Renal cortical epithelial cell (primary cell): ENCODE data around the gene COBLL1. TPM values are rescaled to one million over a fixed set of nuclear protein-coding genes. Genes with fewer than 3 reads are reported as not detected.
"Not testable (repeated sequence)": the region's sequence is repeated elsewhere in the genome, so short reads cannot be mapped to it uniquely, and the experiment has no call there.

Experiments used
- DNase-seq: peaks from one replicate; pipeline ENCODE4 v3.0.0-alpha.2; 2011; ENCODE audit warnings: low read depth
- total RNA-seq: library from RNA; depleted of rRNA; stranded (reverse); fragments of >200 nt; gene quantifications from 2 replicates; pipeline ENCODE4 v1.2.3, GENCODE V29; 2014

The COBLL1 gene
- total RNA-seq, 1 donor from 2014 or later, result 117 TPM

DNA sequence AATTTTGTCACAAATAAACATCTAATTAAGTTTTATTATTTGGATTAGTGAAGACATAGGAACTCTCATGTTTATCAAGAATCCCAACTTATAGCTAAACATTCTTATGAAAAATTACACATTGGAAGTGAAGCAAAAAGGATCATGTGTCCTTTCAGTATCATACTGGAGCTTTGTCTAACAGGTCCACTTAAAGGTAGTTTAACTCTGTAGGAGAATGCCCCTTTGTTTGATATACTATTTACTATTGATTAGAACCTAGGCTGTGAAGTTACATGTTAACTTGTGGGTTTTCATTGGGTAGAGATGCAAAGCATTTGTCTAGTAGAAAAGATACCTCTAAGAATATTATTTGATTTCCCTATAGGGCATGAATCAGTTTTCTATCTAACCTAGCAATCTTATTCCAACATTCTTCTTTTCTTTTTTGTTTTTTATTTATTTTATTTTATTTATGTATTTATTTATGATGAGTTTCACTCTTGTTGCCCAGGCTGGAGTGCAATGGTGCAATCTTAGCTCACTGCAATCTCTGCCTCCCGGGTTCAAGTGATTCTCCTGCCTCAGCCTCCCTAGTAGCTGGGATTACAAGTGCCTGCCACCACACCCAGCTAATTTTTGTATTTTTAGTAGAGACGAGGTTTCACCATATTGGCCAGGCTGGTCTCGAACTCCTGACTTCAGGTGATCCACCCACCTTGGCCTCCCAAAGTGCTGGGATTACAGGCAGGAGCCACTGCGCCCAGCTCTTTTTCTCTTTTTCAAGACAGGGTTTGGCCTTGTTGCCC, 18.5 kb upstream of the COBLL1 start:
- not testable (repeated sequence) for DNase-seq

DNA sequence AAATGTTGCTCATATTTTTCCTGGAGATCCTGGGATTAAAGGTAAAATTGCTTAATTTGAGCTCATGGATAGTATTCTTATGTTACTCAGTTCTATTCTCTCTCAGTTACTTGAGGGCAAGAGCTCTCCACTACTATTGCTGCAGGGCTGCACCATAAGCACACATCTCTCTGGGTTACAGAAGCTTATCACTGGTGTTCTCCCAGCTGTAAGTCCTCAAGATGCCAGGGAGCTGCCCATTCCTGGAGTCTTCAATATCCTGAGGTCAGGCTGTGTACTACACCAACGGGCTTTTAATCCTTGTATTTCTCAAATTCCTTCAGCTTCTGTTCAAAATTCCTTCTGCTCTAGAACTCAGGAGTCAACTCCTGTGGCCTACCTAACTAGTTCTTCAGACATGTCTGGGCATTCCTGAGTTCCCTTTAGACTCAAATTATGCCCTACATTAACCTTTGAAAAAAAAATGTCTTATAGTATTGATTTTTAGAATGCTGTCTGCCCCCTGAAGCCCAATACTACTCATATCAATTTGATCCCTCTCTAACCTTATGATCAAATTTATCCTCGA, 17.7 kb upstream of the COBLL1 start:
- DNase-seq, result no peak

DNA sequence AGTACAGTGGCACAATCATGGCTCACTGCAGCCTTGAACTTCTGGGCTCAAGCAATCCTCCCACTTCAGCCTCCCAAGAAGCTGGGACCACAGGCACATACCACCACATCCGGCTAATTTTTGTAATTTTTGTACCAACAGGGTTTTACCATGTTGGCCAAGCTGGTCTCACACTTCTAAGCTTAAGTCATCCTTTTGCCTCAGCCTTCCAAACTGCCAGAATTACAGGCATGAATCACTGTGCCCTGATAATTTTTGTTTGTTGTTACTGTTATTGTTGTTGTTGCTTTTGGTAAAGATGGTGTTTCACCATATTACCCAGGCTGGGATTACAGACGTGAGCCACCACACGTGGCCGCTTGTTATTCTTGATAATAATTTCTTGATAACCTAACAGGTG, 10.5 kb upstream of the COBLL1 start:
- DNase-seq, result no peak

DNA sequence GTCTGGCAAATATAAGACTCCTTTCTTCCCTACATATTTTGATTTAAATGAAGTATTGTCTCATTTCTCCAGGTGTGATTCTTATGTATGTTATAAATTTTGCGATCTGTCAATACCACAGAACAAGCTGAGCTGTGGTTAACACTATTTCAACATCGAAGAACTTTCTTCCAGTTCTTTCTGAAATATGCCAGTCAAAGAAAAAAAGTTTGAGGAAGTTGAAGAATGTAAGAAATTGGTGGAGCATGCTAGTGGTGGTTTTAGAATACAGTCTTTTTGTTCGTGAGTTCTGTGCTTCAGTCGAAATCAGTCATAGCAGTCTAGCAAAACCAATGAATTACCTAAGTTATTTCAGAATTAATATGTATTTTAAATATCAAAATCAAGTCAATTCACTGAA, 8.6 kb upstream of the COBLL1 start:
- DNase-seq, result peak; percentile 81

DNA sequence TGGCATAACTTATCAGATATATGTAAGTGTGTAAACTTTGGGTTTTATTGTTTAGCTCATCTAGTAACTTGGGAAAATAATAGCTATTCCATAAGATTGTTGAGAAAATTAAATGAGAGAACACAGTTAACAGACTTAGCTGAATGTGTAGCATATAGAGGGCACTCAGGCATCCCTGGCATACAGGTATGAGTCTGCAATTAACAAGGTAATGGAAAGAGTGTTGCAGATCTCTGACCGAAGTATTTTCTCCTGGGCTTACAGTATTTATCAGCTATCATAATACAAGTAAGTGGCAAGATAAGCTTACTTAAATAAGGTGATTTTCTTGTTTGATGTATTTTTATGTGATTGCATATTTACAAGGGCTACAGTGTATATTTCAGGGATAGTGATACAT, 7.9 kb upstream of the COBLL1 start:
- no peak for DNase-seq

DNA sequence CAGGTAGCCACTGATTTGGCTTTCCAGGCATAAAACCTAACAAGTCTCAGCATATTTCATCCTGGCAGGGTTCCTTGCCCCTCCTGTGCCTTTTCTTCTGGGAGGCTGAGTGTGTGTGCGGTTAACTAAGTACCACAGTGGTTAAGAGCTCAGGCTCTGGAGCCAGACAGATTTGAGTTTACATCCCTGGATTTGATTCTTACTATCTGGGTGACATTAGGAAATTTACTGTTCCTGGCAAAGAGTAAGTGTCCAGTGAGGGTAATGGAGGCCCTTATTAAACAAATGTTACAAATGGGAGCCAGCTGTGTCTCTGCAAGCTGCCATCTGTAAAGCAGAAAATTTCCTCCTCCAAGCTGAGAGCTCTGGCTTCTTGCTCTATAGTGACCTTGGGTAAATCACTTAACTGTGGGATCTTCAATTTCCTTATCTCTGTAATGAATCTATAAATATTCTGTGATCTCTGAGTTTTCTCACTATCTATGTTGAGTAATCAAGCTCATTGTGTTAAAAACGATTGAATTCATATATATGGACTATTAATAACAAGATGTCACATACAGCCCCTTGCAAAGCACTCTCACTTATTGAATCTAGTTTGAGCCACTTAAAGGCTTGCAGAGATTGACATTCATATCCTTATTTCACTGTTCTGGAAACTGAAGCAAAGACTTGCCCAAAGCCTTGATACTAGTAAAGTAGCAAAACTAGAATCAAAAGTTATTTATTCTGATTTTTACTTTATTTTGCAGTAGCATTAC, 6.5 kb upstream of the COBLL1 start:
- DNase-seq, result no peak

DNA sequence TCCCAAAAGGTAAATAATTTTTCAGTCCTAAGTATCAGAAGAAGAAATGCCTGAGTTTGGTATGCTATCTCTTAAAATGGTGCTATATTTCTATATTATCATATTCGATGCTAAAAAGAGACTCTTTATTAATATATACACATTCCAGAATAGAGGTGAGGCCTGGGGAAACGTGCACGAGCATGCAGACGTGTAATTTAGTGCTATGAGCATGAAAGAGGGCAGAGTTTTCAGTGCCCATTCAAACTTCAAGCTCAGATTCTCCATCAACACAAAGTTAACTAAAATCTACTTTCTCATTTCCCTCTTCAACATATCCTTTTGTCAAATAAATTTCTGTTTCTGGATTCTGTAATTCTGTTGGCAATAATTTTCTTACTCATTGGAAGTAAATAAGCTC, 5.7 kb upstream of the COBLL1 start:
- no peak for DNase-seq

DNA sequence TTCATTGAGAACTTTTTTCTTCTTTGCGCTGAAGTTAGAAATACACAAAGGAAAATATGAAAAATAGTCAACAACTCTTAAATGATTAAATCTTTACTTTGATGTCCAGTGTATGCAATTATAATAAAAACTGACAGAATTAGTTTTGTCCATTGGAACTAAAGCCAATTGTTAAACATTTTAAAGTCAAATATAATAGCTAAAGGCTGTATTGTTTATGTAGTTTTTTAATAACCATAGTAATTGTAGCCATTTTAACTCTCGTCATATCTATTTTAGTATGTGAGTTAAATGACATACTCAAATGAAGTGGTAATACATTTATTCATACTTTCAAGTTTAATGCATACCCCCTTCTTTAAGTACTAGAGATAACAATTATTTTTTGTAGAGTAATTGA, 4.7 kb upstream of the COBLL1 start:
- no peak for DNase-seq

DNA sequence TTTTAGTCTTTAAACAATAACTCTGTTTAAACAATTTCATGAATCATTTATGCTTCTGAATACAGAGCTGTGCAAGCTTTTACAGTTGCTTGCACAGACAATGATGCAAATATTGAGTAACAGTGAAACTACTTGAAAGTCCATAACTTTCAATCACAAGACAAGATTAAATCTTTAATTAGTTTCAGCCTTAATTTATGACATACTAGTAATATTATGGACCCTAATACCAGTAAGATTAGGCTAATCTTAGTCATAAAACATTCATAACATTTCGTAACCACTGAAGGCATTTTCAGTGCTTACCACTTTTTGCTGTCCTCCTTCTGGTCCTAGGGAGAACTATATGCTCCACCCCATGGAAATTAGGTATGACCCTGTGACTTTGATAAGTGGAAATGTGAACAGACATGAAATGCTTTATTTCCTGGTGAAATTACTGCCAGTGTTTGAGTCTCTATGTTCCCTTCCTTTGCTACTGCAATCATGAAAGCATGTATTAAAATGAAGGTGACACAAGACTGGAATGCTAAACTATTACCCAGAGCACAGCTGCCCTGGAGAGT, 1.8 kb upstream of the COBLL1 start:
- DNase-seq, result peak; percentile 80

DNA sequence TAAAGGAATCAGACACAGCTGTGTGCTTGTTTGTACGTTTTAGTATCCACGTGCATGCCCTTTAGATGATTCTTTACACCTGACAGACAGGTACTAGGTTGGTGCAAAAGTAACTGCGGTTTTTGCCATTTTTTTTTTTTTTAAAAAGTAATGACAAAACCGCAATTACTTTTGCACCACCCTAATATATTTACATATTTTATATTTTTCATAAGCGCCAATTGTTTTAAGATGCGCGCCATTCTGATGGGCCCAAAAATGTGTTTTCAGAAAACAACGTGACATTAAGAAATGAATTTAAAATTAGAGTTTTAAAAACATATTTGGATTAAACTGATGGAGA, 972 bp upstream of the COBLL1 start:
- no peak for DNase-seq

DNA sequence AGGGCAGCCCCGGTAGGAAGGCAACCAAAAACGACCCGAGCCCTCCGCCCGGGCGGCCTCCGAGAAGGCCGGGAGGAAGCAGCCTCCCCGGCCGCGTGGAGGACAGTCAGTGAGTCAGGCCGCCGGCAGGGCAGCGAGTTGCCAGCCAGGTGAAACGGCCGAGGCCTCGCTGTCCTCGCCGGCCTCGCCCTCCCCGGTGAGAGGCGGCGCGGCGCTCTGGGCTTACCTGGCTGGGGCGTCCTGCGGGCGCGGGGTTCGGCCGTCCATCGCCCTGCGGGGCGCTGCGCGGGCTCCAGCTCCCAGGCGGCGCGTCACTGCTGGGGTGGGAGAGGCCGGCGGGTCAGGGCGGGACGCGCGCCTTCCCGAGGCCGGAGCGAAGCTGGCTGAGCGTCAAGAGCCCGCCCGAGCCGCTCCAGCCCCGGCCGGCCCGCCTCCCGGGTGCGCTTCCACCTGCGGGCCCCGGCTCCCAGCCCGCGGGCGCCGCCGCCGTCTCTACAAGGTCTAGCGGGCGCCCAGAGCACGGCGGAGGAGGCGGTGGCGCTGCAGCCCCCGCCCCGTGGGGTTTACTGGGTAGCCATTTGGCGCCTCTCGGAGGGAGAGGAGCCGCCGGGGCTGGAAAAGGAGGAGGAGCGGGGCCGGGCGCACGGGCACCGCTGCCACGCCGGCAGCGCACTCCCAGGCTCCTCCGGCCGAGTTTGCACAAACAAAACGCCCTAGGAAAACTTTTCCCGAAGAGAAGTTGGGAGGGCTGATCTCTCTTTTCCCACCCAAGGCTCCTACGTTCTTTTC, 499 bp downstream of the COBLL1 start:
- peak; percentile 29 for DNase-seq

DNA sequence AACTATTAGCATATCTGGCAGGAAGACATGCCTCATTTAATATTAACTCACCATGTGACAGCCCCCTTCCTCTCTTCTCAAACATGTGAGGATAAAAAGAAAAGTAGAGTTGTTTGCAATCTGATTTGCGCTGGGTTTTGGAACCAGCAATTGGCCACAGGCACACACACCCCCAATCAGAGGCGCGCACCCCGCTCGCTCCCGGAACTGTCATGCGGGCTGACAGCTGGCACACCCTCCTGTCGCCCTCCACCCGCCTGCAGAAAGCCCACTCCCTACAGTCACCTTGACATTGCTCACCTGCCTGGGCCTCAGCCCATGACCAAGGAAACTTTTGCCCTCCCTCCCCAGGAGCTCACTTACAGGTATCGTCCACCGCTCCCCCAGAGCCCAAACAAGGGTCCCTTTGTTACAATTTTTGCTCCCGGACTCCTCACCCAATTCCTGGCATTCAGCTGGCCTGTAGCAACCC, 1.1 kb downstream of the COBLL1 start:
- peak; percentile 87 for DNase-seq

DNA sequence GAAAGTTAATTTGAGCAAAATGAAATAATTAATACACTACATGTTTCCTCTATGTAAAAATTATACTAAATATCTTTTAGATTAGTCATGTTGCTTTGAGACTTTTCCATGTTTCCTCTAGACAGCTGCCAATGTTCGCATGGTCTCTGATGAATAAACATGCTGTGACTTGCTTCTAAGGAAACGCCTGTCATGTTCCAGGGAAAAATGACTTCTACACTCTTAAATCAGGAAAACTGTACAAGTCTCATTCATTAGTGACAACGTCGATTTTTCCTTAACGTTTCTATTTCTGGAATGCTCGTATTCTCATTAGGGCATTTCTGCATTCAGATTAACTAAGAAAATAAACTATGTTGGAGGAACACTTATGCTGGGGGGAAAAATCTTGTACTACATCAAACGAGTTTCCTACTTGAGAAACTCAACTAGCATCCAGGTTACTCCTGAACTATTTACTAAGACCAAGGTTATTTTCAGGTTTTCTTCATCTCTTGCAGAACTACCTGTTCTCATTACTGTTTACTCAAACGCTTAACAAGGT, 1.6 kb downstream of the COBLL1 start:
- peak; percentile 81 for DNase-seq

DNA sequence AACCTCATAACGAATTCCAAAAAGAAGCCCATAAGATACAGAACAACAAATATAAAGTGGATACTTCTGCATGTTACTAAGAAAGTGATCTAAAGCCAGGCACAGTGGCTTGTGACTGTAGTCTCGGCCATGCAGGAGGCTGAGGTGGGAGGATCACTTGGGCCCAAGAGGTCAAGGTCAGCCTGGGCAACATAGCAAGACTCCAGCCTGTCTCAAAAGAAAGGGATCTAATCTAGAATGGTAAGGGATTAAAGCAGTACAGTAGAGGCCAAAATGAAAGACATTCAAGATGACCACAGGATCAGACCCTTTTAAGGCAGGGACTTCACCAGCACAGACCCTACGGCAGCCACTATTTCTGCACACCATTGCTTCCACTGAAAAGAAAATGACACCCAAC, 3.8 kb downstream of the COBLL1 start:
- no peak for DNase-seq

DNA sequence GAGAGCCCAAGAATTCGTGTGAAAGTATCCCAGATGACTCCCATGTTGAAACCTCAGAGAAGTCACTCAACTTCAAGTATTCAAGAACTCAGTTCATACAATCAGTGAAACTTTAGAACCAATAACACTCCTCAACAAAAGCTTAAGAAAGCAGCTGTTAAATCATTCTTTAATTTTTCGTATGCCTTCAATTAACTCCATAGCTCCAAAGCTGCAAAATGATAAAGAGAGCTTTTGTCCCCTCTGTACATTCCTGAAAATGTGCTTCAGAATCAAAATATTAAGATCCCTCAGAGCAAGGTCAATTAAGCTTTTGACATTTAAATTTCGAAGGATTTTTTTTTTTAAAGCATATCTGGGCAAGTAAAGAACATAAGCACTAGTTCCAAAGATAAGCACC, 4.7 kb downstream of the COBLL1 start:
- no peak for DNase-seq

DNA sequence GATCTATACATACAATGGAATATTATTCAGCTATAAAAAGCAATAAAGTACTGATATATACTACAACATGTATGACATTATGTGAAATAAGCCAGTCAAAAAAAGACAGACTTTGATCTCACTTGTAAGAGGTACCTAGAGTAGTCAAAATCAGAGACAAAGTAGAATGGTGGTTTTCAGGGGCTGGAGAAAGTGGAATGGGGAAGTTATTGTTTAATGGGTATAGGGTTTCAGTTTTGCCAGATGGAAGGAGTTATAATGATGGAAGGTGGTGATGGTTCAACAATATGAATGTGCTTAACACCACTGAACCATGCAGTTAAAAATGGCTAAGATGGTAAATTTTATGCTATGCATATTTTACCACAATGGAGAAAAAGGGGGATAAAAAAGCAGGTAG, 6.3 kb downstream of the COBLL1 start:
- no peak for DNase-seq

DNA sequence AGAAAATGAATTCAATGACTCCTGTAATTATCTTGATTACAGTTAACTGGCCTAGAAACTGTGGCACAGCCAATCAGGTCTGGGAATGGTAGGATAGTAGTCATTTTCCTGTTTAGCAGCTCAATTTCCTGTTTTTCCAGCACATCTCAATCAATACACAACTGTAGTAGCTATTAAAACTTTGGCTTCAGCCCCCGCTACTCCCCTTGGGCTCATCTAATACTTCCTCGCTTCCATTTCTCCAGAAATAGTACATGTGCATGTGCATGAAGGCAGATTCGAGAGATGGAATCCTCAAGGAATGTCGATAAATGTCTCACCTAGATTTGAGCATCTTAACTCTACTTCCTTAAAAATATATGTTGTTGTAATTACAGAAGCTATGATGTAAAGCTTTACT, 9.7 kb downstream of the COBLL1 start:
- no peak for DNase-seq

DNA sequence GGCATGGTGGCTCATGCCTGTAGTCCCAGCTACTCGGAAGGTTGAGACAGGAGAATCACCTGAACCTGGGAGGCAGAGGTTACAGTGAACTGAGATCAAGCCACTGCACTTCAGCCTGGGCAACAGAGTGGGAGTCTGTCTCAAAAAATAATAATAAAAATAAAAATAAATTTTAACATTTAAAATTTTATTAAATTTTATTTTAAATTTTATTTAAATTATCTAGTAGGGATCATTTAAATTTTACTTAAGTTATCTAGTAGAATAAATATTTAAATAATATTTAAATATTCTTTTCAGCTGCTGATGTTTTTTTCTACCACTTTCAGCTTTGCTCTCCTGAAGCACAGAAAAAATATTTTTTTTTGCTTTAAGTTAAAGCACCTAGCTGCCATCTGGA, 10.4 kb downstream of the COBLL1 start:
- no peak for DNase-seq

DNA sequence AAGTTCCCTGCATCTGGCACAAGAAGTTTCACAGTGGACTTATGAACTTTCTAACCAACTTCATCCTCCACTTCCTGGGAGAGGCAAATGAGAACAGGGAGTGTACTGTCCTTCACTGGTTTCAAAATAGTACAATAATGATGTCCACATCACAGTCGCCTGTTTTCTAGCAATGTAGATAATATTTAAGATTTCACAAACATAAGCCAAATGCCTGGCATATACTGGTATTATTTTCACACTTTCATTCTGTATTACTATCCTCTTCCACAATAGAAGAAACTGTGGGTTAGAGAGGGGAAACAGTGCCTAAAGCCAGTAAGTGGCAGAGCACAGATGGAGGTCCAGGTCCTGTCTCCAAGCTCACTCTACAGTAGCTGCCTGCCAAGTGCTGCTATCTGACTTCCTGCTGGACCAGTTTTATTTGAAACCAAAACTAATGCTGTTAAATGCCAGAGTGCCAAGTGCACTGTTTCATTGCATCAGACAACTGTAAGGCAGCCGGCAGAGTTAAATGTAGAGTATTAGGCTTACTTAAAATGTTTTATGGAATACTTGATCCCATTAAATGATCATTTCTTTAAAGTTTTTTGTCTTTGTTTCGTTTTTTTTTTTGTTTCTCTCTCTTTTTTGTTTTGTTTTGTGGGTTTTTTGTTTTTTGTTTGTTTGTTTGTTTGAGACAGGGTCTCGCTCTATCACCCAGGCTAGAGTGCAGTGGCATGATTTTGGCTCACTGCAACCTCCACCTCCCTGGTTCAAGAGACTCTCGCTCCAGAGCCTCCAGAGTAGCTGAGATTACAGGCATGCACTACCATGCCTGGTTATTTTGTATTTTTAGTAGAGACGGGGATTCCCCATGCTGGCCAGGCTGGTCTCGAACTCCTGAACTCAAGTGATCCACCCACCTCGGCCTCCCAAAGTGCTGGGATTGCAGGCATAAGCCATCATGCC, 15.1 kb downstream of the COBLL1 start:
- peak; percentile 70 for DNase-seq

DNA sequence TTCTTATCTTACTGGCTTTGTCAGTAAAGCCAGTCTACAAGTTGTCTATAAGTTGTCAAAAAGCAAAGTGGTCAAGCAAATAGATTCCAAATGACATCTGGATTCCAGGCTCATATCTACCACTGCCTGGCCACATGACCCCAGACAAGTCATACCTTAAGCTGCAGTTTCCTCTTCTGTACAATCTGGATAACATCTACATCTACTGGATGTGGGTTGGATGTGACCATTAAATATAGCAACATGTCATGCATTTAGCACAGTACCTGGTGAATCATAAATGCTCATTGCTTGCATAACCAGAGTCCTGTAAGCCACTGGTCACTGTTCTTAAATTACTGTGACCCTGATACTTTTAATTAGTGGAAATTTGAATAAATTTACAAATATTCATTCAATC, 16.8 kb downstream of the COBLL1 start:
- peak; percentile 51 for DNase-seq
